K562 (cell line): ENCODE results near the gene NOP16. TPM values are rescaled to one million over a fixed set of nuclear protein-coding genes. Genes with fewer than 3 reads are reported as not detected.

Experiments
- ATAC-seq: fragments of 200-7000 bp; cut with Tn5 transposase; 3 replicates; pipeline ENCODE4 v1.9.1; 2020; ENCODE audit warnings: moderate library complexity
- Bru-seq: library from RNA; stranded (reverse); fragments of 400-500 nt; gene quantifications from one replicate; lab custom pipeline; 2021; lab: Mats Ljungman, UMichigan
- BruChase-seq, 2 experiments: library from RNA; stranded (reverse); fragments of 400-500 nt; gene quantifications; one replicate each; lab custom pipeline; 2021; lab: Mats Ljungman, UMichigan
- BruUV-seq: library from RNA; stranded (reverse); fragments of 400-500 nt; replicated peaks from 2 replicates; lab custom pipeline; 2021; lab: Mats Ljungman, UMichigan
- CTCF ChIA-PET: fragments of 300-600 bp; formaldehyde crosslinking; extraction: SDS; loops from one replicate; lab custom pipeline; 2021; ENCODE audit warnings: low intra/inter-chr PET ratio; lab: Yijun Ruan, JAX
- POLR2A ChIA-PET: fragments of 300-600, 350-650 bp; sonication (Branson Sonifier 250); formaldehyde crosslinking; extraction: SDS; loops from one replicate; lab custom pipeline; 2021; ENCODE audit warnings: antibody characterized with exemption, inconsistent platforms; lab: Yijun Ruan, JAX
- DNase-seq, 4 experiments: peaks; one replicate each; pipeline versions ENCODE4 v3.0.0 to v3.0.0-alpha.2; 2011 to 2018; ENCODE audit warnings: low spot score in 3 of 4, mixed read lengths in 3 of 4; ENCODE audit errors: extremely low read depth in 1 of 4
- FAIRE-seq: peaks from 2 replicates; lab custom pipeline; 2011; peaks lifted over from hg19 to GRCh38; lab: Jason Lieb, UNC
- H2AFZ ChIP-seq: 2 replicates; pipeline ENCODE4 v1.6.0; 2011; ENCODE audit warnings: low read depth, low read length, control low read depth, inconsistent platforms
- H3K27ac ChIP-seq: fragments of 200-600 bp; 3 replicates; pipeline ENCODE4 v1.8.0; 2011; ENCODE audit warnings: low read depth, mild to moderate bottlenecking, control low read depth, inconsistent platforms, low read length, moderate library complexity, mixed read lengths; ENCODE audit errors: extremely low read depth
- H3K27me3 ChIP-seq, 2 experiments: fragments of 300-600 bp in 1 of 2; 2 replicates in 1 of 2; 3 replicates in 1 of 2; pipeline versions ENCODE4 v1.6.0 to v1.8.0; 2011; ENCODE audit warnings: inconsistent platforms in 2 of 2, low read length in 2 of 2, mild to moderate bottlenecking in 1 of 2, mixed read lengths in 1 of 2, moderate library complexity in 1 of 2; ENCODE audit not compliant: control insufficient read depth in 2 of 2, insufficient read depth in 2 of 2
- H3K36me3 ChIP-seq: fragments of 300-600 bp; 3 replicates; pipeline ENCODE4 v1.8.0; 2011; ENCODE audit warnings: mild to moderate bottlenecking, low read length, inconsistent platforms; ENCODE audit not compliant: control insufficient read depth, insufficient read depth
- H3K4me1 ChIP-seq, 2 experiments: fragments of 200-600 bp in 1 of 2; replicated peaks in 1 of 2; 2 replicates in 1 of 2; 3 replicates in 1 of 2; pipeline versions ENCODE4 v1.5.1 to v1.8.0; 2011; ENCODE audit warnings: inconsistent platforms in 2 of 2, low read length in 2 of 2, mild to moderate bottlenecking in 1 of 2, mixed read lengths in 1 of 2, moderate library complexity in 1 of 2; ENCODE audit not compliant: control insufficient read depth in 2 of 2, insufficient read depth in 2 of 2
- H3K4me2 ChIP-seq: 2 replicates; pipeline ENCODE4 v1.6.1; 2011; ENCODE audit warnings: low read length, control low read depth, inconsistent platforms, mixed read lengths; ENCODE audit not compliant: insufficient read depth
- H3K4me3 ChIP-seq: fragments of 200-600 bp; sonication (generic), shearing (Covaris generic); 2 replicates; pipeline ENCODE4 v1.5.1; 2016; ENCODE audit warnings: control low read depth, inconsistent platforms
- H3K79me2 ChIP-seq: fragments of 200-600 bp; 3 replicates; pipeline ENCODE4 v1.8.0; 2011; ENCODE audit warnings: low read length, inconsistent platforms; ENCODE audit not compliant: control insufficient read depth, insufficient read depth
- H3K9ac ChIP-seq, 2 experiments: 2 replicates each; pipeline versions ENCODE4 v1.6.0 to v1.6.1; 2011; ENCODE audit warnings: low read depth in 2 of 2, low read length in 2 of 2, control low read depth in 1 of 2, inconsistent platforms in 1 of 2, mild to moderate bottlenecking in 1 of 2, mixed read lengths in 1 of 2; ENCODE audit not compliant: insufficient read depth in 1 of 2
- H3K9me1 ChIP-seq: one replicate; pipeline ENCODE4 v1.6.0; 2011; ENCODE audit warnings: inconsistent platforms, mild to moderate bottlenecking, low read length, moderate library complexity; ENCODE audit not compliant: control insufficient read depth, insufficient read depth
- H3K9me3 ChIP-seq: replicated peaks from 2 replicates; pipeline ENCODE4 v1.5.1; 2011; ENCODE audit warnings: low read depth, low read length, inconsistent platforms; ENCODE audit not compliant: control insufficient read depth, insufficient read depth
- H4K20me1 ChIP-seq: replicated peaks from 2 replicates; pipeline ENCODE4 v1.6.1; 2011; ENCODE audit warnings: low read length, inconsistent platforms, mixed read lengths; ENCODE audit not compliant: control insufficient read depth, insufficient read depth
- CBX2 ChIP-seq: fragments of 200-600 bp; sonication (generic); IDR thresholded peaks from one replicate; pipeline ENCODE4 v1.6.1; 2012; ENCODE audit warnings: mild to moderate bottlenecking, low read length, inconsistent platforms; ENCODE audit not compliant: insufficient read depth, poor library complexity, severe bottlenecking
- COPS2 ChIP-seq: fragments of 450-650 bp; conservative IDR thresholded peaks from 2 replicates; pipeline ENCODE4 v1.6.1; 2016; ENCODE audit warnings: mild to moderate bottlenecking, moderate library complexity
- CTCF ChIP-seq, 3 experiments: IDR thresholded peaks in 2 of 3; conservative IDR thresholded peaks in 1 of 3; 2 replicates each; pipeline ENCODE4 v1.5.1; 2011 to 2012; ENCODE audit warnings: low read length in 3 of 3, mild to moderate bottlenecking in 3 of 3, control low read depth in 2 of 3, improper control_type of control experiment in 1 of 3, inconsistent platforms in 1 of 3, low read depth in 1 of 3, mixed read lengths in 1 of 3, moderate library complexity in 1 of 3; ENCODE audit not compliant: insufficient read depth in 2 of 3
- HIVEP1 ChIP-seq: fragments of 250-450 bp; sonication (Bioruptor Pico); IDR thresholded peaks from 2 replicates; pipeline ENCODE4 v1.4.0; 2020; ENCODE audit warnings: mild to moderate bottlenecking
- MLX ChIP-seq, 2 experiments: fragments of 450-650 bp in 1 of 2; sonication (generic) in 1 of 2; formaldehyde crosslinking; conservative IDR thresholded peaks; 2 replicates each; pipeline versions ENCODE4 v1.4.0 to v1.8.1; 2020 to 2022; ENCODE audit warnings: mild to moderate bottlenecking in 1 of 2, missing genetic modification reagents in 1 of 2
- PURB ChIP-seq: sonication (generic); formaldehyde crosslinking; IDR thresholded peaks from 2 replicates; pipeline ENCODE4 v1.9.0; 2021; ENCODE audit warnings: low read depth, mild to moderate bottlenecking, missing genetic modification reagents
- USF2 ChIP-seq: sonication (generic); formaldehyde crosslinking; IDR thresholded peaks from 2 replicates; pipeline ENCODE4 v1.5.0; 2020; ENCODE audit warnings: missing genetic modification reagents
- ZNF282 ChIP-seq: sonication (generic); formaldehyde crosslinking; IDR thresholded peaks from 2 replicates; pipeline ENCODE4 v1.8.1; 2023; ENCODE audit warnings: missing genetic modification reagents
- ZNF445 ChIP-seq: fragments of 250-450 bp; sonication (Bioruptor Pico); IDR thresholded peaks from 2 replicates; pipeline ENCODE4 v1.4.0; 2020; ENCODE audit warnings: low read depth, mild to moderate bottlenecking, moderate library complexity
- WGBS: fragments of 100-300 bp; shearing (Covaris generic); methylation state at CpG from one replicate; pipeline ENCODE4 v1.1.6; 2016; ENCODE audit warnings: low coverage, mixed read lengths; ENCODE audit not compliant: insufficient coverage; ENCODE audit errors: missing lambda C conversion rate; 5-methylcytosine and 5-hydroxymethylcytosine counted together
- in situ Hi-C: fragments of 300-500 bp; cut with MboI; formaldehyde crosslinking; loops from 4 replicates; pipeline ENCODE4 v1.15.0; 2018; ENCODE audit warnings: inconsistent platforms, mixed read lengths
- intact Hi-C: fragments of 100-400 bp; cut with micrococcal nuclease; formaldehyde crosslinking; loops from 2 replicates; pipeline ENCODE4 v1.14.2; 2022
- long read RNA-seq, 3 experiments: library from polyadenylated mRNA in 2 of 3; library from RNA in 1 of 3; unstranded in 2 of 3; stranded (forward) in 1 of 3; transcript quantifications; one replicate each; pipeline ENCODE4 v2.0.0, GENCODE V29; 2019 to 2022
- polyA minus RNA-seq, 3 experiments: library from RNA; depleted of rRNA, polyadenylated mRNA; stranded (reverse); fragments of >200 nt; gene quantifications; 2 replicates each; pipeline ENCODE4 v1.2.3, GENCODE V29; 2011
- polyA plus RNA-seq, 8 experiments: library from polyadenylated mRNA; depleted of rRNA in 4 of 8; stranded (reverse) in 5 of 8; unstranded in 3 of 8; fragments of >200 nt; fragmentation: Nextera tagmentation in 2 of 8; fragmentation: Illumina TruSeq in 1 of 8; extraction: Ambion mirVana in 2 of 8; extraction: Trizol in 1 of 8; gene quantifications; 2 replicates each; pipeline versions ENCODE4 v1.2.1 to v1.2.3, GENCODE V29; 2011 to 2014; ENCODE audit warnings: inconsistent platforms in 1 of 8, missing spikeins in 1 of 8
- total RNA-seq, 7 experiments: library from RNA; depleted of rRNA in 6 of 7; stranded (reverse); fragments of >200 nt in 6 of 7; fragmentation: Illumina TruSeq in 2 of 7; extraction: Trizol in 2 of 7; gene quantifications; 2 replicates each; pipeline versions ENCODE4 v1.2.1 to v1.2.3, GENCODE V29; 2011 to 2021; ENCODE audit warnings: low replicate concordance in 1 of 7

Gene NOP16
- total RNA-seq (2011; cell fraction: chromatin; rRNA removed; ENCODE audit: low replicate concordance) = 76.0 and 149 TPM in 2 replicates
- total RNA-seq (2011; cell fraction: nucleolus; rRNA removed) = 135 and 143 TPM in 2 replicates
- 111 and 128 TPM in 2 replicates for total RNA-seq (2011; cell fraction: nucleoplasm; rRNA removed)
- total RNA-seq (2014; rRNA removed) = 92.5 and 116 TPM in 2 replicates
- 80.3 and 98.2 TPM in 2 replicates for total RNA-seq (2014; rRNA removed; fragmentation: Illumina TruSeq; extraction: Trizol)
- total RNA-seq (2015; rRNA removed; fragmentation: Illumina TruSeq; extraction: Trizol) = 143 and 148 TPM in 2 replicates
- total RNA-seq (2021) = 116 and 120 TPM in 2 replicates
- polyA plus RNA-seq (2011; rRNA removed) = 121 and 136 TPM in 2 replicates
- polyA plus RNA-seq (2011; cell fraction: cytosol; rRNA removed) = 104 and 115 TPM in 2 replicates
- polyA plus RNA-seq (2011; cell fraction: nucleus; rRNA removed) = 133 and 168 TPM in 2 replicates
- 49.6 and 125 TPM in 2 replicates for polyA plus RNA-seq (2012)
- 161 and 166 TPM in 2 replicates for polyA plus RNA-seq (2014; fragmentation: Illumina TruSeq; extraction: Trizol)
- polyA plus RNA-seq (2014; fragmentation: Nextera tagmentation; extraction: Ambion mirVana) = 100 to 1,000 TPM; 183 to 342 TPM
- polyA plus RNA-seq (2014; rRNA removed) = 174 and 221 TPM in 2 replicates
- 60.7 and 71.9 TPM in 2 replicates for polyA minus RNA-seq (2011; rRNA and poly(A)+ RNA removed)
- polyA minus RNA-seq (2011; cell fraction: cytosol; rRNA and poly(A)+ RNA removed) = 42.1 and 58.9 TPM in 2 replicates
- 83.7 and 100 TPM in 2 replicates for polyA minus RNA-seq (2011; cell fraction: nucleus; rRNA and poly(A)+ RNA removed)
- Bru-seq, nascent RNA = percentile 98 among the genes with signal in this experiment
- BruChase-seq, experiment 1, labeled RNA remaining after a 2-hour chase = percentile 96 among the genes with signal in this experiment
- BruChase-seq, experiment 2, labeled RNA remaining after a 6-hour chase = percentile 97 among the genes with signal in this experiment
- long read RNA-seq, experiment 1, transcript NOP16-203 (4 exons, 582 nt) = minor isoform, 10 of 366 reads
- long read RNA-seq, experiment 1, transcript NOP16-207 (5 exons, 1,258 nt) = major isoform, 201 of 366 reads
- long read RNA-seq, experiment 1, transcript NOP16-209 (5 exons, 1,087 nt) = minor isoform, 10 of 366 reads
- long read RNA-seq, experiment 1, transcript NOP16-211 (5 exons, 954 nt) = minor isoform, 61 of 366 reads
- long read RNA-seq, experiment 1, partial matches to known transcripts = 57 of 366 reads
- long read RNA-seq, experiment 1, other reads (novel, unspliced or antisense) = 18 of 366 reads
- long read RNA-seq, experiment 2, transcript NOP16-209 (5 exons, 1,087 nt) = minor isoform, 8 of 190 reads
- long read RNA-seq, experiment 2, transcript NOP16-207 (5 exons, 1,258 nt) = major isoform, 122 of 190 reads
- long read RNA-seq, experiment 2, transcript NOP16-211 (5 exons, 954 nt) = minor isoform, 36 of 190 reads
- long read RNA-seq, experiment 2, partial matches to known transcripts = 10 of 190 reads
- long read RNA-seq, experiment 2, other reads (novel, unspliced or antisense) = 10 of 190 reads
- long read RNA-seq, experiment 3, transcript NOP16-205 (4 exons, 1,000 nt) = minor isoform, 5 of 288 reads
- long read RNA-seq, experiment 3, transcript NOP16-211 (5 exons, 954 nt) = minor isoform, 57 of 288 reads
- long read RNA-seq, experiment 3, transcript NOP16-207 (5 exons, 1,258 nt) = major isoform, 180 of 288 reads
- long read RNA-seq, experiment 3, transcript NOP16-209 (5 exons, 1,087 nt) = minor isoform, 19 of 288 reads
- long read RNA-seq, experiment 3, partial matches to known transcripts = 3 of 288 reads
- long read RNA-seq, experiment 3, other reads (novel, unspliced or antisense) = 21 of 288 reads

- Histone ChIP-seq H2AFZ (peak within 1 kb of the TSS; percentile 97), H3K27me3 (no peaks in the 10 kb centered on the region), H3K27ac (peak within 1 kb of the TSS; percentile 97), H3K9me3 (no peaks in the 10 kb centered on the region), H3K9me1 (no peaks in the 10 kb centered on the region), H3K36me3 (peaks cover 80% of the 10 kb centered on the region), H3K4me2 (peak within 1 kb of the TSS; percentile 99), H3K9ac (peak within 1 kb of the TSS; percentile 96 to 98), H3K79me2 (peaks cover 58% of the 10 kb centered on the region), H4K20me1 (no peaks in the 10 kb centered on the region; the same call in 1 of the 2 replicates), H3K4me1 (peaks cover 6 to 16% of the 10 kb centered on the region in 2 experiments; a peak in 4 of 5 replicates), H3K4me3 (peak within 1 kb of the TSS; percentile 69)
- CTCF ChIA-PET = no interaction called here
- BruUV-seq = no TSS peak
- peak; percentile 91 for ATAC-seq
- WGBS = 1% methylated on average over 45 of the region's 47 CpGs
- in situ Hi-C loops = no loop called here
- intact Hi-C loops = loop anchor here (1.0 kb wide), 1 partner anchor 27 kb away; the partner anchor contains the start of gene KIAA1191
- FAIRE-seq = peak; percentile 100
- POLR2A ChIA-PET = interaction anchor here (0.6 to 1.5 kb wide), 8 partner anchors 12 to 270 kb away, joined by 3 to 4 read pairs (median 3); no protein-coding TSS in a partner anchor
- DNase-seq = peak; percentile 84 to 99 (median 94)
- TF ChIP-seq MLX (CRISPR knock-in tag; conservative IDR thresholded peaks at IDR 0.05) = no peak
- TF ChIP-seq COPS2 = no peak
- TF ChIP-seq PURB (CRISPR knock-in tag) = no peak
- TF ChIP-seq ZNF445 (CRISPR knock-in tag) = no peak
- TF ChIP-seq CBX2 = no peak
- no peak for TF ChIP-seq HIVEP1
- no peak for TF ChIP-seq USF2
- no peak for TF ChIP-seq ZNF282 (CRISPR knock-in tag)
- no peak for TF ChIP-seq CTCF (IDR thresholded peaks at IDR 0.05 in 2 of 3, conservative IDR thresholded peaks at IDR 0.05 in 1 of 3; ENCODE audit: insufficient read depth in 2 of 3, low read depth in 1 of 3, low read length in 3 of 3)
Measured at GRCh38 chr5:176388444-176389134, at the start of gene NOP16, which contains the start of gene HIGD2A. TSS of gene NOP16 (minus strand) at chr5:176388598. CDS start at chr5:176388539, 59 bp downstream. TSS of gene HIGD2A (plus strand) at chr5:176388751. CDS start at chr5:176388820, 69 bp downstream.
